Pons (tissue), 1 donor: ENCODE results near the gene ACTN4.
"Not testable (repeated sequence)": the region's sequence is repeated elsewhere in the genome, so short reads cannot be mapped to it uniquely, and the experiment has no call there.

Experiments used
- DNase-seq: peaks from one replicate; pipeline ENCODE4 v3.0.0-alpha.2; 2016; ENCODE audit warnings: low spot score

Gene ACTN4

GRCh38 chr19:38770228-38770948 is 122.9 kb downstream of the ACTN4 start:
- DNase-seq, result not testable (repeated sequence)

- not testable (repeated sequence) for DNase-seq
Observed at GRCh38 chr19:38770949-38771275, 123.5 kb downstream of the ACTN4 start.

- not testable (repeated sequence) for DNase-seq
Observed at GRCh38 chr19:38771569-38771968, 124.1 kb downstream of the ACTN4 start.

- DNase-seq, result no peak
Observed at GRCh38 chr19:38773469-38774177, 126.2 kb downstream of the ACTN4 start, which contains the start of gene LGALS7. Gene LGALS7 (minus strand): TSS chr19:38773517. CDS start chr19:38773492, 25 bp downstream.

GRCh38 chr19:38774181-38774950 is 126.9 kb downstream of the ACTN4 start:
- no peak for DNase-seq

- no peak for DNase-seq
Observed at GRCh38 chr19:38778733-38779132, 131.3 kb downstream of the ACTN4 start.

GRCh38 chr19:38780443-38780842 is 133.0 kb downstream of the ACTN4 start:
- no peak for DNase-seq

GRCh38 chr19:38781058-38781457 is 133.6 kb downstream of the ACTN4 start:
- no peak for DNase-seq
